Suprapubic skin (tissue), 3 donors: ENCODE data around the gene SLC2A4.

ENCODE experiments used
- CTCF ChIP-seq, 2 donors: fragments of 200-600 bp in 1 of 2; fragments of 450-650 bp in 1 of 2; sonication (generic) in 1 of 2; IDR thresholded peaks; one replicate each; pipeline ENCODE4 v1.5.1; 2016 to 2019; ENCODE audit warnings: antibody characterized with exemption in 2 of 2, mild to moderate bottlenecking in 1 of 2, moderate library complexity in 1 of 2
- EP300 ChIP-seq: sonication (generic); formaldehyde crosslinking; IDR thresholded peaks from one replicate; pipeline ENCODE4 v1.6.1; 2017; ENCODE audit warnings: antibody characterized with exemption

DNA sequence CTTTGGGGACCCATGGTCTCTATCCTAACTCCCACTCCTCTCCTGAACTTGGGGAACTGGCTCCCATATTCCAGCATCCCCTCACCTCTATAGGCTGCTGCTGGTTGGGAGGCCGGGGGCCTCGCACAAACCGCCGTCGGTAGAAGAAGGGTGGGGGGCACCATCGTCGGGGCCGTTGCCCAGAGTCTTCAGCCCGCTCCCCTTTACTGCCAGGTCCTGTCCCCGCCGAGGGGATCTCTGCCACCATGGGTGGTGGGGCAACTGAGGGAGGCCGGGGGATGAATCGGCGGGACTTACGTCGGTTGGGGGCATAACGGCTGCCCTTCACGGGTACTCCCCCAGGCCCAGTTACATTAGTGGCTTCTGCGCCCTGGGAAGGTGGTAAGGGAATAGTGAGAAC lies 8.6 kb downstream of the SLC2A4 start:
- TF ChIP-seq EP300: no peak
- no peak for TF ChIP-seq CTCF (IDR thresholded peaks at IDR 0.05)
